Measurements from ENCODE around the gene MRPL20. TPM values are rescaled to one million over a fixed set of nuclear protein-coding genes. Genes with fewer than 3 reads are reported as not detected.

Gene MRPL20
- total and polyA plus RNA-seq, 9 of the 15 experiments (the other 6 are each of a cell fraction or from before 2014, with no cell fraction given), result 180 to 671 (median 229) TPM

DNA sequence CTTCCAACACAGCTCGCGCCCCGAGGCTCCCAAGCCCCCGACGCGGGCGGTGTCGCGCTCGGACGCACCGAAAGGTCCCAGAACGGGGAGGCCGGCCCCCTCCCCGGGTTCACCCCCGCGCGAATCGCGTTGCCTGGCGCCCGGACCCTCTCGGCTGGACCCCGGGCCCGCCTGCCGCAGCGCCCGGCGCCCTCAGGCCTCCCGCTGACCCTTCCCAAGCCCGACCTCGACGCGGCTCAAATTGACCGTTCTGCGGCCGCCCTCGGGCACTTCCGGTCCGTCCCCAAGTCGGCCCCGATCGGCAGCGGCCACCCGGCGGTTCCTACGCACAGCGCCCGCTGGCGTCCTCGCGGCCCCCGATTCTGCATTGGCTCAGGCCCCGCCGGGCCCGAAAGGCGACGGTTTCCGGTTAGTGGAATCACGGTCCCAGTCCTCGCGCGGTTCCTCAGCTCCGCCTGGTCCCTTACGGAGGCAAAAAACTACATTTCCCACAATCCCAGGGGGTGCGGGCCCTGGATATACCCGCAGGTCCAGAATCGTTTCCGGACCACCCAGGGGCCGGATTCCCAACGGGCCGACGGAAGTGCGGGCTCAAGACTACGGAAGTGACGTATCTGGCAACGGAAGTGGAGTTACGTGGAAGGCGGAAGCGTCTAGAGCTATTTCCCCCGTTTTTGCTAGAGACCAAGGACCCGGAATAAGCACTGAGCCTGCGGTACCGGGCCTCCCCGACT, 32.0 kb downstream of the MRPL20 start, which contains the start of gene AURKAIP1 (continued):
- TF ChIP-seq IFI16 (CRISPR knock-in tag; IDR thresholded peaks at IDR 0.05) (no peak), CHD2 (IDR thresholded peaks at IDR 0.05; ENCODE audit: low read depth, low read length) (peak; percentile 97), POU5F1 (IDR thresholded peaks at IDR 0.05; ENCODE audit: borderline replicate concordance, low read depth, low read length, partially characterized antibody) (peak; percentile 71), CHD1 (IDR thresholded peaks at IDR 0.05; ENCODE audit: low read length) (peak; percentile 84), DDX20 (tag; IDR thresholded peaks at IDR 0.05; ENCODE audit: low read depth) (no peak), RBM14 (IDR thresholded peaks at IDR 0.05; ENCODE audit: borderline replicate concordance, insufficient read depth, low read depth, low read length) (no peak), YBX1 (IDR thresholded peaks at IDR 0.05) (no peak), EGR1 (conservative IDR thresholded peaks at IDR 0.05) (peak; percentile 98), SRSF3 (IDR thresholded peaks at IDR 0.05; ENCODE audit: insufficient read depth, low read length) (0 out of 2 replicates have a peak, but pooled peaks have one; percentile 23), MIER1 (IDR thresholded peaks at IDR 0.05; ENCODE audit: low read depth) (0 out of 2 replicates have a peak, but pooled peaks have one; percentile 18), HDAC2 (IDR thresholded peaks at IDR 0.05) (no peak; the same call in 1 of the 2 replicates), U2AF2 (optimal IDR thresholded peaks at IDR 0.05; ENCODE audit: low read depth, low read length) (no peak), ZNF3 (CRISPR knock-in tag; IDR thresholded peaks at IDR 0.05) (no peak), ASH1L (IDR thresholded peaks at IDR 0.05; ENCODE audit: borderline replicate concordance, low read depth, partially characterized antibody) (peak; percentile 79), SRSF1 (IDR thresholded peaks at IDR 0.05; ENCODE audit: low read depth, low read length) (no peak), ZNF232 (CRISPR knock-in tag; IDR thresholded peaks at IDR 0.05) (no peak), PBX2 (CRISPR knock-in tag; IDR thresholded peaks at IDR 0.05; ENCODE audit: low read depth) (no peak), PBX2 (tag; conservative IDR thresholded peaks at IDR 0.05; ENCODE audit: low read depth) (no peak), RBBP5 (IDR thresholded peaks at IDR 0.05; ENCODE audit: borderline replicate concordance, insufficient read depth, low read length, poor library complexity, severe bottlenecking) (peak; percentile 100), DNMT1 (IDR thresholded peaks at IDR 0.05) (no peak), PCBP2 (IDR thresholded peaks at IDR 0.05; ENCODE audit: low read depth, low read length, poor library complexity, severe bottlenecking) (no peak), MTA1 (IDR thresholded peaks at IDR 0.05; ENCODE audit: borderline replicate concordance) (no peak; the same call in none of the 2 replicates), NR2F6 (CRISPR knock-in tag; IDR thresholded peaks at IDR 0.05) (peak; percentile 78; the same call in 1 of the 2 replicates), POLR3G (IDR thresholded peaks at IDR 0.05; ENCODE audit: extremely low read depth, insufficient read length, insufficient replicate concordance) (no peak), MTA3 (IDR thresholded peaks at IDR 0.05; ENCODE audit: borderline replicate concordance) (peak; percentile 97), CCAR2 (IDR thresholded peaks at IDR 0.05; ENCODE audit: low read depth, low read length) (no peak), ELF4 (CRISPR knock-in tag; IDR thresholded peaks at IDR 0.05) (peak; percentile 80; the same call in 1 of the 2 replicates)
- TF ChIP-seq, protein P1, sequence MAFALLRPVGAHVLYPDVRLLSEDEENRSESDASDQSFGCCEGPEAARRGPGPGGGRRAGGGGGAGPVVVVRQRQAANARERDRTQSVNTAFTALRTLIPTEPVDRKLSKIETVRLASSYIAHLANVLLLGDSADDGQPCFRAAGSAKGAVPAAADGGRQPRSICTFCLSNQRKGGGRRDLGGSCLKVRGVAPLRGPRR (CRISPR knock-in tag; IDR thresholded peaks at IDR 0.05), result no peak
